ENCODE results near the gene RPS6KC1.
"Not testable (repeated sequence)": the region's sequence is repeated elsewhere in the genome, so short reads cannot be mapped to it uniquely, and the experiment has no call there.

Gene RPS6KC1

DNA sequence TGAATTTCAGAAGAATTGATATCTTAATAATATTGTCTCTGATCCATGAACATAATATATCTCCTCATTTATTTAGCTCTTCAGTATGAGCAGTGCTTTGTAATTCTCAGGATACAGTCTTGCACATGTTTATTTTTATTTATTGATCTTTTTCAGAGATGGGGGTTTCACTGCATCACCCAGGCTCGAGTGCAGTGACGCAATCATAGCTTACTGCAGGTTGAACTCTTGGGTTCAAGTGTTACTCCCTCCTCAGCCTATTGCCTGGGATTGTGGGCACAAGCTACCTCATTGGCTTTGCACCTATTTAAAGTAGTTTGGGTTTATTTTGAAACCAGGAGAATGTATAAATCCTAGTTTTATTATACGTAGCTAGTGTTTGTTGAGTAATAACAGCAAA is 4.7 kb downstream of the RPS6KC1 start:
- DNase-seq (ENCODE audit: low read depth): no peak

DNA sequence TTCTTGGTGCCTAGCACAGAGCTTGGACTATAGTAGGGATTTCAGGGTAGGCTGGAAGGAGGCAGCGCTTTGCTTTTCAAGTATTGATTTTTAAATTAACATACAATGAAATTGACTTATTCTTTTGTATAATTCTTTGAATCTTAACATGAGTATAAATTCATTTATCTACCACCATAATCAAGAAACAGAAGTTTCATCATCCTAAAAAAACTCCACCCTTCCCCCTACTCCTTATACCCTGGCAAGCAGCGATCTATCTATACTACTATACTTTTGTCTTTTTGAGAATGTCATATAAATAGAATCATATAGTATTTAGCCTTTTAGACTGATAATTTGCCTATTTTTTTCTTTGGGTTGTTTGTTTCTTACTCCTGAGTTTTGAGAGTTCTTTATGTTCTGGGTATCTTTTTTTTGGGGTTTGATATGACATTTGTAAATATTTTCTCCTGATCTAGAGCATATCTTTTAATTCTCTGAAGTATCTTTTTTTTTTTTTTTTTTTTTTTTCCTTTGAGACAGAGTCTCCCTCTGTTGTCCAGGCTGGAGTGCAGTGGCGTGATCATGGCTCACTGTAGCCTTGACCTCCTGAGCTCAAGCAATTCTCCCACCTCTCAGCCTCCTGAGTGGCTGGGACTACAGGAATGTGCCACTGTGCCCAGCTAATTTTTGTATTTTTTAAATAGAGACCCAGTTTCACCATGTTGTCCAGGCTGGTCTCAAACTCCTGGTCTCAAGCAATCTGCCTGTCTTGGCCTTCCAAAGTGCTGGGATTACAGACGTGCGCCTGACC is 6.4 kb downstream of the RPS6KC1 start:
- no peak for DNase-seq (ENCODE audit: low read depth)

DNA sequence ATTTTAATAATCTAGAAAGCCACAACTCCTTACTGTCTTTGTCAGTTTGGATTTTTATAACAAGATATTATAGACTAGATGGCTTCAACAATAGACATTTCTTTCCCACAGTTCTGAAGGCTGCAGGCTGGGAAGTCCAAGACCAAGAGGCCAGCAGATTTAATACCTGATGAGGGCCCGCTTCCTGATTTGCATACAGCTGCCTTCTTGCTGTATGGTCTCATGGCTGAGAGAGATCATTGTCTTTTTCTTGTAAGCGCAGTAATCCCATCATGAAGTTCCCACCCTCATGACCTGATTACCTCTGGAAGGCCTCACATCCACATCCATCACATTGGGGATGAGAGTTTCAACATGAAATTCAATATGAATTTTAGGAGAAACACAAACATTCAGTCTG is 9.8 kb downstream of the RPS6KC1 start:
- DNase-seq (ENCODE audit: low read depth): no peak

DNA sequence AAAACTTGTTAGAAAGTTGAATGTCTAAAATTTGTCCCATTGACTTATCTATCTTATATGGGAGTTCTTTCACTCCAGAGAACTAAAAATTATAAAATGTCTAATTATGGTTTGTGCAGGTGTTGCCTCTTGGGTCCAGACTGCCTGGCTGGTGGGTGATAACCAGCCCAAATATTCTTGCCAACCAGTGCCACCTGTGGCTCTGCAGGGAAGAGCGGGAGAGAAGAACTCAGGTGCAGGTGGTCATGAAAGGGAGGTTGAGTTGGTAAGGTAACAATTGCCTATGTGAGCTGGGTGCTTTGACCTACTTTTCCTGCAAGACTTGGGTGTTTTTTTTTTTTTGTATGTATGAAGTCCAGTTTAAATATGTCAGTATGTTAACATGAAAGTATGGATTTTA is 10.2 kb downstream of the RPS6KC1 start:
- DNase-seq (ENCODE audit: low read depth): no peak

DNA sequence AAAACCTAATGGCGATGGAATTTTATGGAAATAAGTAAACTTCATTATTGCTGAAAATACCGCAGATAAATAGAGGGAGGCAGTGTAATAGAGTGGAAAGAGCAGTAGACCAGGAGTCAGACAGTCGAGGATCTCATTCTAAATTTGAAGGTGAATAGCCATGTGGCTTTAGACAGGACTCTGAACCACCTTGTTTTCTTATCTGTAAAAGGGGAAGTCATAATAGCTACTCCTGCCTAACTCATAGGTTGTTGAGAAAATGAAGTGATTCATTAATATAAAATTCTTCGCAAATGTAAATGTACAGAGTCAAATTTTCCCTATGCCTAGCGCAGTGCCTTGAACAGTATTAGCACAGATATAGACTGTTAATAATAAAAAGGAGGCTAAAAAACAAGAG is 14.8 kb downstream of the RPS6KC1 start:
- no peak for DNase-seq (ENCODE audit: low read depth)

DNA sequence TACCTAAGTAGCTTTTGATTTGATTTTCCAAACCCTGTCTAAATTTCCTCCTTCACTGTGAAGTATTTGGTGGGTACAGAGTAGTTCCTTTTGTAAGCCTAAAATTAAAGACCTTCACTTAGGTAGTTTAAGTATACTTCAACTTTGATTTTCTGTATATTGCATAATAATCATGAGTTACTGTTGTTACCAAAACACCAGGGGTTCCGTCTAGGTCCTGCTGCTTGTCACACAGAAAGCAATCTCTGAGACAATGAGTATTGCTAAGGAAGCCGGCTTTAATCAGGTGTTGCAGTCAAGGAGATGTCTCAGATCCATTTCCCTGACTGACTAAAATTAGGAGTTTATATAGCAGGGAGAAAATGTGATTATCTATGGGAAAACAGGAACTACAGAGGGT is 15.3 kb downstream of the RPS6KC1 start:
- DNase-seq (ENCODE audit: low read depth): no peak

DNA sequence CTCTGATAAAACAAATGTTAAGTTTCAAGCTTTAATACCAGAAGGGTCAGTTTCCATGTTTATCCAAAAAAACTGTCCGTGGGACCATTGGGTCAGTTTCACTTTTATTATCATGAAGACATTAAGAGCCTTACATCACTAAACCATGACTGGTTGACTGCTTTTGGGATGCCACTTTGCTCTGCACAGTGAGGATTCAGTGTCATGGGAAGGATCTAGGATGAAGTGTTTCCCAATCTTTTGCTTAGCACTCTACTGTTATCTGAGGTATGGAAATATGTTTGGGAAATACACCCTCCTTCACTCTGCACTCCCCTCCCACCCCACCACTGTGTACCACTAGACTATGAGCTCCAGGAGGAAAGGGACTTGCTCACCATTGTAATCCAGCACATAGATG is 16.3 kb downstream of the RPS6KC1 start:
- DNase-seq (ENCODE audit: low read depth): no peak

DNA sequence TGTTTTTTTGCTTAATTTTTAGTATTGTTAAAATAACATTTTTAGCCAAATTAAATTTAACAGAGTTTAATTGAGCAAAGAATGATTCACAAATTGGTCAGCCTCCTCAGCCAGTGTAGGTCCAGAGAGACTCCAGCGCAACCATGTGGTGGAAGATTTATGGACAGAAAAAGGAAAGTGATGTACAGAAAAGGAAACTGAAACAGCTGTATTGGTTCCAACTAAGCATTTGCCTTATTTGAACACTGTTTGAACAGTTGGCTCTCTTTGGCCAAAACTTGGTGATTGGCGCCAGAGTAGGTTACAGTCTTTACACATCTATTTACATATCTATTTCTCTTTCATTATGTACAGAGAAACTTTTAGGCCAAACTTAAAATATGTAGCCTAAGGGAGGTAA is 19.4 kb downstream of the RPS6KC1 start:
- no peak for DNase-seq (ENCODE audit: low read depth)

DNA sequence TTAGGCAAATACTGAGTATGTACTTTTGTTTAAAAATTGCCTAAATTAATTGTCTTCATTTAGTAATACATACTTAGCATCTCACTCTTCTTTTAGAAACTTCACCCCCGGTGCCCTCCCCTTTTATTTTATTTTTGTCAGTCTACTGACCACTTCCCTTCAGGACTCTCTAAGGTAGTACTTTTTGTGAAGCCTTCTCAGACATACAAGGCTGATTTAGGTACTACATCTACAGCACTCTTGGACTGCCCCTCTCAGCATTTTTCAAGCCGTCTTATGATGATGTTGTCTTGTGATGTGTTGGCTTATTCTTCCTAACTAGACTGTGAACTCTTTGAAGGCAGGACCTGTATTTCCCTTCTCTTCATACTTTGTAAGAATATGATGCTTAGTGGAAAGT is 24.7 kb downstream of the RPS6KC1 start:
- no peak for DNase-seq (ENCODE audit: low read depth)

DNA sequence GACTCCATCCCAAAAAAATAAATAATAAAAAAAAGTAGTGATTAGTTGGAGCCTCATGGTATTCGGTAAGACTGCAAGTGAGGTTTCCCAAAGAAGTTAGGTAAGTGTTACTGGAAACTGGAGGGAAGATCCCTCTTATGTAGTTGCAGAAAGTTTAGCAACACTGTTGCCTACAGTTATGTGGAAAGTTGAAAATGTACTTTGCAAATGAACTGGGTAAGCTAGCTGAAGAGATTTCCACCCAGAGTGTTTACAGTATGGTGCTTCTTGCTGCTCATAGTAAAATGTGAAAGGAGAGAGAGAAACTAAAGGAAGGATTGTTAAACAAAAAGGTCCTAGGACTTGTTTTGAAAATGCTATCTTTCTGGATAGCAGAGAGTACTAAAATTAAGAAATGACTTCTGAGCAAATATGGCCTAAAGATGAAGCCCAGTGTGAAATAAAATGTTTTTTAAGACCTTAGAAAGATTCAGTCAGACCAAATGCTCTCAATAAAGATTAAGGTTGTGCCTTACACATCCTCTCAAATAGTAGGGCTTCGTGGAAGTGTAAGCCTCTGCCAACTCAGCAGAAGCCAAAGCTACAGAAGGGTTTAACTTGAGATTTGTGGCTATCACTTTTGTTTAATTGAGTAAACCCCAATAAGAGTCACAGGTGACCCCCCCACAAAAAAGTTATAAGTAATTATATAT is 31.5 kb downstream of the RPS6KC1 start:
- DNase-seq (ENCODE audit: low read depth): no peak

DNA sequence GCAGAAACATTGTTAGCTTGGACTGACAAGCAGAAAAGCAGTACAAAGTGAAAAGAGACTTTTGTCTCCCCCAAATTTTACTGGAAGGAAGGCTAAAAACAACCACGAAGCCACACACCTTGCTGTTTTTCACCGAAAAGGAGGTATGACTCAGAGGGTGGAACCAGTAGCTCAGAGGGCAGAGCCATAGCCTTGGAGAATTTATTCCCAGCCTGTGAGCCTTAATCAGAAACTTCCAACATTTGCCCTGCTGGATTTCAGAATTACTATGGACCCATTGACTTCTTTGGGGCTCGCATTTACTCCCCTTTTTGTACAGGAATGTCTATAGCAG is 32.0 kb downstream of the RPS6KC1 start:
- no peak for DNase-seq (ENCODE audit: low read depth)

DNA sequence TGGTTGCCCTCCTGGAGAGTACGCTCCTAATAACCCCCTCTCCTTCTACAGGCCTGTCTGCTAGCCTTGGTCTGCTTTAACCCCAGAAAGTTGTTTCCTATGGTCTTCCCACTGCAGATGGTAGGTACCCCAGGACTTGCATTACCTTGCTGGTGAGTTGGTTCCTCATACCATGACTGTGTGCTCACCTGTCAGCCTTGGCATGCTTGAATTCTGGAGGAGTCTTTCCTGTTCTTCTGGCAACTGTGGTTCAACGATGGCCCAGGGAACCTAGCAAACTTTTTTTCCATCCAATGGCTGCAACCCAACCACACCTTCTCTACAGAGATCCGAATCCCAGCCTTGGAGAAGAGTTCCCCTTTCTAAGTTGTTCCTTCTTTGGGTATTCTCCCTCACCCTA is 36.9 kb downstream of the RPS6KC1 start:
- DNase-seq (ENCODE audit: low read depth): no peak

DNA sequence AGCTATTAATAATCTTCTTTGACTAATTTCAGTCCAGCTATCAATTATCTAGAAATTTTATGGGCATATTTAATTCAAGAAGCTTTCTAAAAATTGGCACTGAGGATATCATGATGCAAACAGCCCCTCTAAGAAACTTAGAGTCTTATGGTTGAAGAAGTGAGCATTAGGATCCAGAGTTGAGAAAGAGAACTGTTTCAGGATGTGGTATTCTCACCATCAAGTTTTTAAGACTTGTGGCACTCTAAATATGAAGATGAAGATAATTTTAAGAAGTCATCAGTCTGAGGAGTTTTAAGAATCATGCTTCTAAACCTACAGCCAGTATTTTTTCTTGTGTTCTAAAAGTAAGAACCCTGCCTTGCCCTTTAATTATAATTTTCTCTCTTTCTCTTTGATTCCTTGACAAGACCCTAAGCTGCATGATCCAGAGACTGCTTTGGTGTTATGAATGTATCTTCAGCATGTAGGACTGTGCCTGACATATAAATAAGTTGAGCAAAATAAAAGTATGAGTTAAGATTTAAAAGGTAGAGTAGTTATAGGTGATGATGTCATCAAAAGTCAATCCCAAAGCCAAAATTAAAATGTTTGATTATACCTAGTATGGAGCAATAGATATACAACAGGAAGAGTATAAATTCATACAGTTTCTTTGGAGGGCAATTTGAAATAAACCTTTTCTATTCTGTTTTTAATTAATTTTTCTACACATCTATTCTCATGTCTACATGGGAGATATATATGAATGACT is 39.1 kb downstream of the RPS6KC1 start:
- no peak for DNase-seq (ENCODE audit: low read depth)

DNA sequence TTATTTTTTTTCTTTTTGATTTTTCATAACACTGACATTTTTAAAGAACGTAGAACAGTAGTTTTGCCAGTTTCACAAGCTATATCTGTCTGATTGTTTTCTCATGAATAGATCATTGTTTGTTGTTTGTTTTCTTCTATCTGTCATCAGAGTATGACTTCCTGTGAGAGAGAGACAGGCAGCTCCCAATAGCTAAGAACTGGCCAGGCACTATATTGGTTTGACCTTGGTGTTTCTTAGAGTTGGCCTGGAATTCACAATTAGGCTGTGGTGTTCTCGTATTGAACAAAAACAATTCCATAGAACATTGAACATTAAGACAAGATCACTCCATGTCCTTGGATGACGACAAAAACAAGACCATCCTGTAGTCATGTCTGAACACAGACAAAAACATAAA is 43.4 kb downstream of the RPS6KC1 start:
- no peak for DNase-seq (ENCODE audit: low read depth)

DNA sequence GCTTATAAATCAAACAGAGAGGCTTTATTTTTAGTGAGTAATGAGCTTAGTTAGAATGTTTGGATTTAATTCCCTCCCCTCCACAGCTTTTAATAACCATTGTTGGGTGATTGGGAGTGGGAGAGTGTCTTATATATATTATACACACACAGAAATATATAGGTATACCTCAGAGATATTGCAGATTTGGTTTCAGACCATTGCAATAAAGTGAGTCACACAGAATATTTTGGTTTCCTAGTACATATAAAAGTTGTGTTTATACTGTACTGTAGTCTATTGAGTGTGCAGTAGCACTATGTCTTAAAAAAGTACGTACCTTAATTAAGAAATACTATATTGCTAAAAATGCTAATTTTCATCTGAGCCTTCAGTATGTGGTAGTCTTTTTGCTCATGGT is 44.4 kb downstream of the RPS6KC1 start:
- no peak for DNase-seq (ENCODE audit: low read depth)

DNA sequence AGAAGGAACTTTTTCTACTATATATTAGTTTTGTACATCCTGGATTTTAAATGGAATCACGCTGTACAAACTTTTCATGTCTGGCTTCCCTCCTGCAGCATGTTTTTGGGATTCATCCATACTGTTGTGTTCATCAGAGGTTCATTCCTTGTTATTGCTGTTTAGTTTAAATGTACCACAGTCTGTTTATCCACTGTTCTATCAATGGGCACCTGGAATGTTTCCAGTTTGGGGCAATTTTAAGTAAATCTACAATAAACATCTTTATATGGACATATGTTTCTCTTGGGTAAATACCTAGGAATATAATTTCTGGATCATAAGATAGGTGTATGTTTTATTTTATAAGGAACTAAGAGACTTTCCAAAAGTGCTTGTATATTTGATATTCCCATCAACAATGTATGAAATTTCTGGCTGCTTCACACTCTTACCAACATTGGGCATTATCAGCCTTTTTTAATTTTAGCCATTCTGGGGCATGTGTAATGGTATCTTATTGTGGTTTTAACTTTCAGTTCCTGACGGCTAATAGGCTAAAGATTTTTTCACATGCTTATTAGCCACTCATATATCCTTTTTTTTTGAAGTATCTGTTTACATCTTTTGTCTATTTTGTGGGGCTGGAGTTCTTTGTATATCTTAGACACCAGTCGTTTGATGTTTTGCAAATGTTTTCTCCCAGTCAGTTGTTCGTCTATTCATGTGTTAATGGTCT is 48.8 kb downstream of the RPS6KC1 start:
- no peak for DNase-seq (ENCODE audit: low read depth)

DNA sequence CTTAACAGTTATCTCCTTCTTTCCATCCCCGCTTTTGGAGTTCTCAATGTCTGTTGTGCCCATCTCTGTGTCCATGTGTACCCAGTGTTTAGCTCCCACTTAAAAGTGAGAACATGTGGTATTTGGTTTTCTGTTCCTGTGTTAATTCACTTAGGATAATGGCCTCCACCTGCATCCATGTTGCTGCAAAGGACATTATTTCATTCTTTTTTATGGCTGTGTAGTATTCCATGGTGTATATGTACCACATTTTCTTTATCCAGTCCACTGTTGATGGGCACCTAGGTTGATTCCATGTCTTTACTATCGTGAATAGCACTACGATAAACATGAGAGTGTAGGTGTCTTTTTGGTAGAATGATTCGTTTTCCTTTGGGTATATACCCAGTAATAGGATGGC is 49.5 kb downstream of the RPS6KC1 start:
- not testable (repeated sequence) for DNase-seq (ENCODE audit: low read depth)

DNA sequence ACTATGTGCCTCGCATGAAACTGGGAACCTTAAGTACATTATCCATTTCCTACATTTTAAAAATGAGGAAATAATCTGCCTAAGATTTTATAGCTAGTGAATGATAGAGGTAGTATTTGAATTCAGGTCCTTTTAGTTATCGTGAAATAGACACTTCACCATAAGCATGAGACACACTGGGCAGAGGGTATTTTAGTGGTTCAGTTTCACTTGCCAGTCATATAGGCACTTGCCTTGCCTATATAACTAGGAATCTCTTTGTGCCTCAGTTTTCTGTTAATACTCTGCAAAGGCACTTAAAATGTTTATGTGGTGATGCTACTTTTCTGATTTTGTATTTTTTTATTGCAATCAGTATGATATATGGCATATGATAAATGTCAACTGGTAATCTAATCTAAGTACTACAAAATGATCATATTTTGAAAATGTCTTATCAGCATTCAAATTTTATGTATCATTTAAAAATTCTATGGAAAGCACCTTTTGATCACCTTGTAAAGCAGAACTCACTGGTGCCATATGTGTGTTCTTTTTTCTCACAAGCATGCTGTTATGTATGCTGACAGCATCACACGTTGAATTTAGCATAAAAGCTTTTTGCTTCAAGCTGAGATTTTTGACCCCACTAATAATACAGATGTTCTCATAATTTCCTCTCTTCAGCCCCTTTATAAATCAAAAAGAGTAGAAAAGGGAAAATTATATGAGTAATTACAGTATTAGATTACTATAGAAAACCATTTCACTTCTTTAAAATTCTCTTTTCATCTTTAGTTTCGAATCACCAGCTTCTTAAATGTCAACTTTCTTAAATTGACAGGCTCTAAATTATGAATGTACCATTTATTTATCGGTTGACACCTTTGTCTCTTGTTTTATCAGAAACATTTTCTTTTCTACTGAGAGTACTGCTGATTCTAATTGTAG is 52.6 kb downstream of the RPS6KC1 start:
- DNase-seq (ENCODE audit: low read depth): no peak

DNA sequence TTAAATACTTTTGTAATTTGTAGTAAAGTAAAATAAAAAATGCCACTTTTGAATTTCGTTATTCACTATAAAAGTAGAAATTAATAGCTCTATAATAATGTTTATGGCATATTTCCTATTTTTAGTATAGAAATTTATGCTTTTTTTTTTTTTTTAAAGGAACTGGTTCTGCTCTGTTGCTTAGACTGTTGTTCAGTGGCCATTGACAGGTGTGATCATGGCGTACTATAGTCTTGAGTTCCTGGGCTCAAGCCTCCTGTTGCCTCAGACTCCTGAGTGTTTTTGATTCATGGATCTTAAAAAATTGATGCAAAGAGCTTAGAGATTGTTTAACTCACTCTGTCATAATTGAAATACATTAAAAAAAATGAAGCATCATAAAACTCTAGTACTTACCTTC is 53.6 kb downstream of the RPS6KC1 start:
- no peak for DNase-seq (ENCODE audit: low read depth)

DNA sequence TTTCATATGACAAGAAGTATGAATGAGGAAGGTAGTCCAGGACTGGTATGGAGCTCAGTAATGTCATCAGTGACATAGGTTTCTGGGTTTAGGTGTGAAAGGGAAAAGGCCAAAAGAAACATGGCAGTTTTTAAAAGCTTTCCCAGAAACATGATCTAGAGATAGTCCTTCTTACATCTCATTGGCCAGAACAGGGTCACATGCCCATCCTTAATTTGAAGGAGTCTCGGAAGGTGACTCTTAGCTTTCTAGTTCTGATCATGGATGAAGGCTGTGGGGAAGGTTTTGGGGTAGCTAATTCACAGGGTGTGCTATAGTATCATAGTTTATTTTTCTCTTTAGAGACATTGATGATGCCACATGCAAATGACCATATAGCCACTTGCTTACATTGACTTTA is 55.3 kb downstream of the RPS6KC1 start:
- DNase-seq (ENCODE audit: low read depth): no peak

DNA sequence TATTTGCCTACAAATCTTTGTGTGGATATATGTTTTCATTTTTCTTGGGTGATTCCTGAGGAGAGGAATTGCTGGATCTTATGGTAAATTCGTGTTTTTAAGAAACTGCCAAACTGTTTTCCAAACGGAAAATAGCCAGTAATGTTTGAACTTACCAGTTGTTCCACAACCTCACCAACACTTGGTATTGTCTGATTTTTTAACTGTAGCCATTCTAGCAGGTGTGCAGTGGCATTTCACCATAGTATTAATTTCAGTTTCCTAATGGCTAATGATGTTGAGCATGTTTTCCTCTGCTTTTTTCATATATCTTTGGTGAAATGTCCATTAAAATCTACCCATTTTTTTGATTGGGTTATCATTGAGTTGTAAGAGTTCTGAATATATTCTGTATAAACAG is 56.6 kb downstream of the RPS6KC1 start:
- no peak for DNase-seq (ENCODE audit: low read depth)
